LHCN-M2 (cell line): Measurements from ENCODE around the gene CFP. TPM values are rescaled to one million over a fixed set of nuclear protein-coding genes. Genes with fewer than 3 reads are reported as not detected.

Experiments
- DNase-seq: peaks from one replicate; pipeline ENCODE4 v3.0.0-alpha.2; 2012; ENCODE audit warnings: low read depth
- total RNA-seq: library from RNA; depleted of rRNA; stranded (reverse); fragments of >200 nt; gene quantifications from 2 replicates; pipeline ENCODE4 v1.2.3, GENCODE V29; 2014; rRNA removed

Gene CFP
- total RNA-seq, 1 experiment from 2014 or later = 0.34 TPM

GRCh38 chrX:47574547-47575301, 55.0 kb downstream of the CFP start:
- no peak for DNase-seq

GRCh38 chrX:47574076-47574546, 55.6 kb downstream of the CFP start:
- DNase-seq = no peak

- DNase-seq = peak; percentile 31
Observed at GRCh38 chrX:47573341-47574075, 56.2 kb downstream of the CFP start.

Other genes with a start within 250 kb of the CFP start
- gene ZNF41, start 146.7 kb downstream of the CFP start, total RNA-seq = 9.1 and 9.4 TPM in 2 replicates
- 28.0 and 34.0 TPM in 2 replicates for gene ARAF, start 68.7 kb downstream of the CFP start, total RNA-seq
- 463 and 505 TPM in 2 replicates for gene TIMP1, start 47.5 kb downstream of the CFP start, total RNA-seq
- gene SYN1, start 10.1 kb downstream of the CFP start, total RNA-seq = 0.17 and 0.51 TPM in 2 replicates
- gene ELK1, start 20.6 kb upstream of the CFP start, total RNA-seq = 44.2 and 46.8 TPM in 2 replicates
- gene UXT, start 29.2 kb upstream of the CFP start, total RNA-seq = 109 and 156 TPM in 2 replicates
- gene ZNF81, start 207.0 kb upstream of the CFP start, total RNA-seq = 2.1 and 3.6 TPM in 2 replicates